HG02938 (cell line): ENCODE data around the gene SH3YL1.
"Not testable (repeated sequence)": the region's sequence is repeated elsewhere in the genome, so short reads cannot be mapped to it uniquely, and the experiment has no call there.

ENCODE experiments used
- ATAC-seq: cut with Tn5 transposase; IDR thresholded peaks from one replicate; pipeline ENCODE4 v1.9.1; 2021; ENCODE audit warnings: mild to moderate bottlenecking, moderate library complexity; ENCODE audit not compliant: unreplicated experiment

SH3YL1 gene

DNA sequence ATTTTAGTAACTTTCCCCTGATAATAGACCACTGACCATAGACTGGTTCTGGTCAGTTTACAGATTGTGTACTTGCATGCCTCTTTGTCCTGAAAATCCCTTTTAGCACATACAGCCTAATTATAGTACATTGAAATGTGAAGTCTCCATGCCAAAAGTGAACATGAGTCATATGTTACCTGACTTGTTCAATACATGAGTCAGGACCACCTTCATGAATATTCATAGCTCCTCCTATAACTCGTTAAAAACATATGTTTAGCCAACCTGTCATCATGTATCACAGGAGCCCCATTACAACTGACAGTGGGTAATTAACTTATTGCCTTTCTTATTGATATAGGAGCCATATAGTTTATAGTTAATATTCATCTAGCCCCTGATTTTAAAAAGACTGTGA is 78.6 kb downstream of the SH3YL1 start:
- ATAC-seq = no peak

DNA sequence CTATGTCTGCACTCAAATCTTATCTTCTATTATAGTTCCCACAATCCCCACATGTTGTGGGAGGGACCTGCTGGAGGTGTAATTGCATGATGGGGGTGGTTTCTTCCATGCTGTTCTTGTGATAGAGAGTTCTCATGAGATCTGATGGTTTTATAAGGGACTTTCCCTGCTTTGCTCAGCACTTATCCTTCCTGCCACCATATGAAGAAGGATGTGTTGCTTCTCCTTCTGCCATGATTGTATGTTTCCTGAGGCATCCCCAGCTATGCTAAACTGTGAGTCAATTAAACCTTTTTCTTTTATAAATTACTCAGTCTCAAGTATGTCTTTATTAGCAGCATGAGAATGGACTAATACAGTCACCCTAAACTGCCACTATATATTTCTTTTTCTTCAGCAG is 79.1 kb downstream of the SH3YL1 start:
- ATAC-seq = no peak

DNA sequence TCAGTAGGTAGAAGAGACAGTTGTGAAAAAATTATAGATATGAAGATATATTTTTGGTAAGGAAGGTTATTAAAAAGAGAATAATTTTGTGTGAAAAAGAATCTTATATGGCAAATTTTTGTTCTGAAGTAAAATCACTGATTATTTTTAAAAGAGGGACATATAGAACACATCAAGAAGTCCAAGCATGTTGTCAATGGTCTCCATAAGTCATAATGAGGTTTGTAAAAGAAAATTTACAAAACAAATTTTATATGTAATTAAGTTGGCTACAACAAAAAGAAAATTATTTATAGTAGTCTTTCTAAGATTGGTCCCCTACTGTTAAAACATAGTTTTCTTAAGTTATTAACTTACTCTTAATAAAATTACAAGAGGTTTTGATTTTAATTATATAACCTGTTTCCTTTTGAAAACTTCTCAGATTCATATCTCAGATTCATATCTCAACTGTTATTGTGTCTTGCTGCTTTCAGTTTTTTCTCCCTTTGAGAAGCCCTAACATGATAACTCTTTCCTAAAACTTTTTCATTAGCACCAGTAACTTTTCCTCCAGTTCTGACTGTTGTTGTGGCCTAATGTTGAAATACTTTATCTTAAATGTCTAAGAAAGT is 81.2 kb downstream of the SH3YL1 start:
- no peak for ATAC-seq

DNA sequence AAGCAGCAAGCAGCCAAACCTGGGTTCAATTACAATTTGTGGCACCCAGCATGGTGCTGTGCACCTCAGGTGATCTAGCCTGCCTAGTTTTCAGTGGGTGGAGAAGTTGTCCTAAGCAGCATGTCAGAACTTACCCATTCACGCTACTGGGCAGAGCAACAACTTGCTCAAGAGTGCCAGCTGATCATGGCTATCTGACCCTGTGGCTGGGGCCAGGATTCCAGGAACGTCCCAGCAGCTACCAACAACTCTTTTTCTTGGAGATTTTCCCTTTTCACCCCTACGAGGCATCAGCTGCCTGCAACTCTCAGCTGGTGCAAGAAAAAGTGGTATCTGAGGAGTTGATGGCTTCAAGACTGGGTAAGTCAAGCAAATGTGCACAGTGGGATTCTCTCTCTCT is 83.5 kb downstream of the SH3YL1 start:
- ATAC-seq = no peak

GRCh38 chr2:179886-180285 is 83.9 kb downstream of the SH3YL1 start:
- no peak for ATAC-seq

- no peak for ATAC-seq
These were observed 86.1 kb downstream of the SH3YL1 start for GRCh38 chr2:177733-178132.

GRCh38 chr2:176917-177316 is 86.9 kb downstream of the SH3YL1 start:
- no peak for ATAC-seq

- ATAC-seq = no peak
These were observed 87.7 kb downstream of the SH3YL1 start for GRCh38 chr2:175880-176820.

GRCh38 chr2:175161-175786 is 88.6 kb downstream of the SH3YL1 start:
- no peak for ATAC-seq

GRCh38 chr2:172120-172519 is 91.7 kb downstream of the SH3YL1 start:
- ATAC-seq = not testable (repeated sequence)

DNA sequence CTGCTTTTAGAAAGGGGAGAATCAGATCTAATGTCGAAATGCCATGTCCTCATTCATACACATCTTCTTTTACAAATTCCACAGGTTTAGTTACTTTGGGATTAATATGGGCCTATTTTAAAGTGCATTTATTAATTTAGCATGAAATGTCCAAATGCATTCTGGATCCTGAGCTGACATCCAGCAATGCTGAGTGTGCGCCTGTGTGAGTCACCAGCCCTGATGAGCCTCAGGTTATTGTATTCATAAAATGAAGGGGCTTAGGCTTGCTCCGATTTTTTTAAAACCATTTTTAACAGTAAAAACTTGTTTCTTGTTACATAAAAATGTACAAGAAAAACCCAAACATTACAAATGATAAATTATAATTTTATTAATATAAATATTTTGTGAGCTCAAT is 94.1 kb downstream of the SH3YL1 start:
- ATAC-seq = no peak
